Adipocyte (in vitro differentiated cells): ENCODE measurements around the gene MYO18A.
A peak's percentile ranks its signal among the peaks of the same experiment; 100 is the strongest.

Source experiments
- DNase-seq: peaks from one replicate; pipeline ENCODE4 v3.0.0-alpha.2; 2015; ENCODE audit warnings: low read depth
- H3K27me3 ChIP-seq: replicated peaks from 2 replicates; pipeline ENCODE4 v1.7.0; 2013; ENCODE audit warnings: mild to moderate bottlenecking, low read length, moderate library complexity; ENCODE audit not compliant: control insufficient read depth, insufficient read depth
- H3K36me3 ChIP-seq: 2 replicates; pipeline ENCODE4 v1.7.0; 2013; ENCODE audit warnings: low read length, mild to moderate bottlenecking, moderate library complexity; ENCODE audit not compliant: control insufficient read depth, insufficient read depth, severe bottlenecking
- H3K4me1 ChIP-seq: 2 replicates; pipeline ENCODE4 v1.7.0; 2013; ENCODE audit warnings: mild to moderate bottlenecking, low read length, moderate library complexity; ENCODE audit not compliant: control insufficient read depth, insufficient read depth
- H3K4me3 ChIP-seq: 2 replicates; pipeline ENCODE4 v1.7.0; 2013; ENCODE audit warnings: mild to moderate bottlenecking, low read length, moderate library complexity
- H3K9ac ChIP-seq: 2 replicates; pipeline ENCODE4 v1.7.0; 2013; ENCODE audit warnings: mild to moderate bottlenecking, low read length, moderate library complexity
- H3K9me3 ChIP-seq: 2 replicates; pipeline ENCODE4 v1.7.0; 2013; ENCODE audit warnings: mild to moderate bottlenecking, low read length, moderate library complexity; ENCODE audit not compliant: control insufficient read depth

The MYO18A gene

DNA sequence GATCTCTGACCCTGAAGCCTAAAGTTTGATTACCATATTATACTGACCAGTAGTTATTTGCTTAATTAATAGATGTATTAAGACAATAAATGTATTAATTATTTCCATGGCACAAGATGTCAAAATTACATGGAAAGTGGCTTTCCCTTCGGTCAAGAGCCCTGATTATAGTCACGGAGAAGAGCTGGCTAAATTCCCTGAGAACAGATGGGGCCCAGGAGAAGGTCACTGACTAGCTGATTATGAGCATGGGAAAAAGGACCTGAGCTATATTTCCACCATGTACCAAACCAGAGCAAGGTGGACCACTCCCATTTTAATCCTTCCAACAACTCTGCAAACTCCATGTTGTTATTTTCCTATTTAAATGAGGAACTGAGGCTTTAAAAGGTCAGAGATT is 12.9 kb upstream of the MYO18A start:
- no peaks in the 10 kb centered on the region for H3K36me3 ChIP-seq
- no peaks in the 10 kb centered on the region for H3K9me3 ChIP-seq
- H3K4me3 ChIP-seq: no peak overlapping the region
- peaks cover 4% of the 10 kb centered on the region for H3K27me3 ChIP-seq
- no peaks in the 10 kb centered on the region for H3K4me1 ChIP-seq
- H3K9ac ChIP-seq: no peak overlapping the region
- DNase-seq: no peak

DNA sequence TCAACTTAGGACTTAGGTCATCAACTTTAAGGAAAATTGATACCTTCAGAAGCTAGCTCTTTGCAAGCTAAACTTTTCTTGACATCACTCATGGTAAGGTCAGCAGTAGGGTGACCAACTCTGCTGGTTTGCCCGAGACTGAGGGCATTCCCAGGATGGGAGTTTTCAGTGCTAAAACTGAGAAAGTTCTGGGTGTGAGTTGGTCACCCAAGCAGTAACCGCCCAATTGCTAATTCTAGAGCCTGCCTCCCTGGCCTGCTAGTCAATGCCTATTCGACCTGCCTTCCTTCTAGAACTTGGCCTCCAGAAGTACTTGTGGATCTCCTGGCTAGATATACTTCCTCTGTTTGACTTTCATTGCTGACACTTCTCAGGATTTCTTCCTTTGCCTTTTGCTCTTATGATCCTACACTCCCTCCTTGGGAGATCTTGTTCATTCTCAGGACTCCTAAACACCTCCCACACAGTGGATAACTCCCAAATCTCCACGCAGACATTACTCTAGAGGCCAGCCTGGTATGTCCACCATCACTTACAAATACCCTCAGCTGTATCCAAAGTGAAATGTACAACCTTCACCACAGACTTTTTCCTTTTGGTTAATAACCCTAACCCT is 10.5 kb upstream of the MYO18A start:
- no peaks in the 10 kb centered on the region for H3K27me3 ChIP-seq
- DNase-seq: no peak
- no peaks in the 10 kb centered on the region for H3K4me1 ChIP-seq
- no peaks in the 10 kb centered on the region for H3K36me3 ChIP-seq
- H3K9ac ChIP-seq: no peak overlapping the region
- no peaks in the 10 kb centered on the region for H3K9me3 ChIP-seq
- no peak overlapping the region for H3K4me3 ChIP-seq

DNA sequence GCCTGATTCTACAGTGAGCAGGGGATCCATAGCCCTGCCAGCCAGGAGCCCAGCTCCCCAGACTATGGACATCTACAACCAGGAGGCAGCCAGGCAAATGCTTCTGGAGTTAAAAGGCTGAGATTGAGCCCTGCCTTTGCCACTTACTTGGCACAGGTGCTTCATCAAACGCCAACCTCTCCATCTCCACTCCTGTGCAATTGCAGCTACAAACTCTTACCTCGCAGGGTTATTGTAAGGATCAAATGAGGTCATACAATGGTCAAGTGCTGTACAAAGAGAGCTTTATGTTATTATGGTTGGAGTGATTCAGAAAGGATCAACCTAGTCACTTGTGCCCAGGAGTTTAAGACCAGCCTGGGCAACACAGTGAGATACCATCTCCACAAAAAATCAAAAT is 9.8 kb upstream of the MYO18A start:
- H3K36me3 ChIP-seq: no peaks in the 10 kb centered on the region
- H3K4me3 ChIP-seq: no peak overlapping the region
- H3K4me1 ChIP-seq: no peaks in the 10 kb centered on the region
- H3K9ac ChIP-seq: no peak overlapping the region
- no peaks in the 10 kb centered on the region for H3K27me3 ChIP-seq
- DNase-seq: no peak
- H3K9me3 ChIP-seq: no peaks in the 10 kb centered on the region

DNA sequence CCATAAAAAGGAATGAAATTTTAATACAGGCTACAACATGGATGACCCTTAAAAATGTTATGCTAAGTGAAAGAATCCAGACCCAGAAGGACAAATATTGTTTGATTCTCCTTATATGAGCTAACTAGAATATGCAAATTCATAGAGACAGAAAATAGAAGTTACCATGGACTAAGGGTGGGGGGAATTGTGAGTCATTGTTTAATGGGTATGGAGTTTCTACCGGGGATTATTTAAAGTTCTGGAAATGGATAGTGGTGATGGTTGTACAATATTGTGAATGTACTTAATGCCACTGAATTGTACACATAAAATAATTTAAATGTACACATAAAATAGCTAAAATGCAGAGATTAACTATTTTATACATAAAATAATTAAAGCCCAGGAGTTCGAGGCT is 9.2 kb upstream of the MYO18A start:
- DNase-seq: no peak
- Histone ChIP-seq H3K4me1 (no peaks in the 10 kb centered on the region), H3K9me3 (no peaks in the 10 kb centered on the region), H3K36me3 (no peaks in the 10 kb centered on the region), H3K27me3 (no peaks in the 10 kb centered on the region), H3K4me3 (no peak overlapping the region), H3K9ac (no peak overlapping the region)

DNA sequence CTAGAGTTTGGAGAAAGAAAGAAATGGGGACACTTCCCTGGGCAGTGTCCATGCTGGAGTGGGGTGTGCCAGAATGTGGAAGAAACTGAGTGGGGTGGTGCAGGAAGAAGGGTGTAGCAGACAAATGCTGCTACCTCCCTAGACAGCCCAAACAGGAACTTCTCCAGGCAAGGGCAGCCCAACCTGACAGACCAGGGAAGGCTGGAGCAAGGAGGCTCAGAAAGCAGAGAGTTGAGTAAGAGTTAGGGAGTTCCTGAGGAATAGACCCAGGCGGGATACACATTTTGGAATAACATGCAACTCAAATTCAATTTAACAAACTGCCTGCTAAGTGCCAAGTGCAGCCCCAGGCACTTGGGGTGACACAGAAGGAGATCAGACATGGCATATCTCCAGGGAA is 1.0 kb upstream of the MYO18A start:
- Histone ChIP-seq H3K27me3 (no peaks in the 10 kb centered on the region), H3K4me1 (peaks cover 21% of the 10 kb centered on the region), H3K36me3 (no peaks in the 10 kb centered on the region), H3K9ac (no peak overlapping the region), H3K9me3 (no peaks in the 10 kb centered on the region), H3K4me3 (no peak overlapping the region)
- DNase-seq: no peak

DNA sequence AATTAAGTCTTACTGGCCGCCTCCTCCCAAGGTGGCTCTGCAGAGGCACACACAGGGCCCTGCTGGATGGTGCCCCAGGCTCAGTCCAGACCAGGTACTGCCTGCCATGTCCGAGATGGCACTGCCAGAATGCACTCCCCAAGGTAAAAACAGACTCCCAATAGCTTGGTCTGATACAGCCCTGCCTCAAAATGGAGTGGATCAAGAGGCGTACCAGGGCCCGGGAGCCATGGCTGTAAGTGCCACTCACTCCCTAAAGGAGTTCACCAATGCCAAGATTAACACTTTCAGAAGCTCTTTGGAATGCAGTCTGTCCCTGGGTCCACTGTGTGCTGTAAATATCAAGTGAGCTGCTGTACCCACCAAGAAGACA is 576 bp upstream of the MYO18A start:
- Histone ChIP-seq H3K27me3 (no peaks in the 10 kb centered on the region), H3K36me3 (no peaks in the 10 kb centered on the region), H3K4me3 (peak overlapping the region; percentile 80), H3K4me1 (peaks cover 25% of the 10 kb centered on the region), H3K9me3 (no peaks in the 10 kb centered on the region), H3K9ac (peak overlapping the region; percentile 83)
- DNase-seq: no peak

DNA sequence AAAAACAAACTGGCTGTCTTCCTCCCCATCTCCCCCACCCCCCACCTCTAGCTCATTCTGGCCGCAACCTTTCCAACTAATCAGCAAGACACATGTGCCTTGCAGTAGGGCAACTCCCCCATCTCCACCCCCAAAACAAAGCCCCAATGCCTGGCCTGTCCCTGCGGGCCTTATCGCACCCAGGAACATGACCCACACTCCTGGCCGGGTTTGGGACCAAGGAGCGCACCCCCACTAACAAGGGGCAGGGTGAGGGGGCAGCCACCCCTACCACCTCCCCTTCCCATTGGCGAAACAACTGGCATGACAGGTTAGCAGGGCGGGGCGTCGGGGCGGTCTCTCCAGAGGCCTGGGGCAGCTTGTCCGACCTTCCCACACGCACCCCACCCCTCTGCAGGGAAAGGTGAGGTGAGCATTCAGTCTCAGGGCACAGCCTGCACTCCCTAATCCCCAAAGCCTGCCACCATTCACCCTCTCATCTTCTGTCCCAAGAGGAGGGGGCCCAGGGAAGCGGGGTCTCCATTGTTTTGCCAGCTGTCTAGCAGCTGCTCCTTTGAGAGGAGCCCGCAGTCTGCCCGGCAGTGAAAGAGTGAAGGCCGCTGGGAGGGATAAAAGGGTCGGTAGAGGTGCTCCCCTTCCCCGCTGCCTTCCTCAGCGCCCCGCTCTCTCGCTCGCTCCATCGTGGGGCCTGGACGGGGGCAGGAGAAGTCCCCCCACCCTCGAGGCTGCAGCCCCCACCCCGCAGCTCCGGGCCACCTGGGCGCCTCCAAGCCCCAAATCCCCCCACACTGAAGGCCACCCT is 765 bp downstream of the MYO18A start:
- H3K36me3 ChIP-seq: no peaks in the 10 kb centered on the region
- no peaks in the 10 kb centered on the region for H3K27me3 ChIP-seq

DNA sequence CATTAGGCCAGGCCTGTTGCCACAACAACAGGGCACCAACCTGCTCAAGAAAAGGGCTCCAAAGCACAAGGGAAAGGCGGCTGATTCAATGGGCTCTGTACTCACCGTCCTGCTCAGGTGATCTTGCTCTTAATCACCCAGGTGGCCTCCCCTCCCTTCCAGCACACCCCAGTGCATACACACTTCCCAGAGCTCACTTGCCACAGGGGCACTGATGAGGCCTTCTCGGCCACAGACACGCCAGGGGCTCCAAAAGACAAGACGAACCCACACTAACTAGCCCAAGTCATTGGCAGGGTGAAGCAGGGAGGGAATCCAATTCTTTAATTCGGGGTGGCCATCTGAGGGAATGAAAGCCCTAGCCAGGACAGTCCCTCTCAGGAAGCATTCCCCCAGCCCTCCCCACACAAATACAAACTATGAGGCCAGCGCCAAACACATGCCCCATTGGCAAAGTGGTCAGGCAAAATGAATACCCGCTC is 1.4 kb downstream of the MYO18A start:
- no peaks in the 10 kb centered on the region for H3K9me3 ChIP-seq
- no peak overlapping the region for H3K9ac ChIP-seq
- DNase-seq: peak; percentile 17
- H3K27me3 ChIP-seq: no peaks in the 10 kb centered on the region
- no peak overlapping the region for H3K4me3 ChIP-seq
- peaks cover 25% of the 10 kb centered on the region for H3K4me1 ChIP-seq
- no peaks in the 10 kb centered on the region for H3K36me3 ChIP-seq

More for the DNA sequence above, 765 bp downstream of the MYO18A start:
- DNase-seq: peak; percentile 44
- H3K4me1 ChIP-seq: peaks cover 25% of the 10 kb centered on the region
- peak overlapping the region; percentile 72 for H3K9ac ChIP-seq
- peak overlapping the region; percentile 80 for H3K4me3 ChIP-seq
- H3K9me3 ChIP-seq: no peaks in the 10 kb centered on the region

DNA sequence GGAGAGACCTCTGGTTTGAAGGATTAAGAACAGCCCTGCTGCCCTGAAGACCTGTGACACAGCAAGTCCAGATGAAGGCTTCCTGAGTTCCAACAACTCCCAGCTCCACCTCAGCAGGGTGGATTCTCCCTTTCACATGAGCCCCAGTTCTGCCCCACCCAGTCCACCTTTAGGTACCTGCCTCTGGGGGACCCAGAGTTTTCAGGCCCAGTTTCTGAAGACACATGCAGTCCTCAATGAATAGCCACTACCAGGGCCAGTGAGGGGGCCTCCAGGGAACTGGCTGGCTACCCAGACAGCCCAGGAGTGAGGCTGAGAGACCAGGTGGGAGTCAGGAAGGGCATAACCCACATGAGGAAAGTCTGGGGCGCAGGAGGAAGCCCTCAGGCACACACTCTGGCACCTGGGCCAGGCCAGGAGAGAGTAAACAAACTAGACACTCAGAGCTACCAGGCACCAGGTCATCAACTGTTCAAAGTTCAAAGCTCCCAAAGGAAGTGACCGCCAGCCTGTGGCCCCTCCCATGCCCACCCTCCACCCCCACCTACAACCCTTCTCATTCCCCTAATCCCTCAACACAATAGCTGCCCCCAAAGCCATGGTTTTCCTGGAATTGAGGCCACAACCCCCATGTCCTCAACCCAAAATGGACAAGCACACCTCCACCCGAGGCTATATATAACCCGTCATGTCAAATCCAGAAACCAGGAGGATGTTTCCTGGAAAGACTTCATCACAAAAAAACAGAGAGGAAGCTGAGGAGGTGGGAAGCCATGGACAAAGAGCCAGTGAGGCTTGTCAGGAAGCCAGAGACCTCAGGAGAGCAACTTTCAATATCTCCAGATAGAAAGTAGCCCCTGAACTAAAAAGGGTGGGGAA is 2.1 kb downstream of the MYO18A start:
- peaks cover 25% of the 10 kb centered on the region for H3K4me1 ChIP-seq
- H3K36me3 ChIP-seq: no peaks in the 10 kb centered on the region
- H3K4me3 ChIP-seq: no peak overlapping the region
- DNase-seq: peak; percentile 13
- H3K27me3 ChIP-seq: no peaks in the 10 kb centered on the region
- no peaks in the 10 kb centered on the region for H3K9me3 ChIP-seq
- no peak overlapping the region for H3K9ac ChIP-seq

DNA sequence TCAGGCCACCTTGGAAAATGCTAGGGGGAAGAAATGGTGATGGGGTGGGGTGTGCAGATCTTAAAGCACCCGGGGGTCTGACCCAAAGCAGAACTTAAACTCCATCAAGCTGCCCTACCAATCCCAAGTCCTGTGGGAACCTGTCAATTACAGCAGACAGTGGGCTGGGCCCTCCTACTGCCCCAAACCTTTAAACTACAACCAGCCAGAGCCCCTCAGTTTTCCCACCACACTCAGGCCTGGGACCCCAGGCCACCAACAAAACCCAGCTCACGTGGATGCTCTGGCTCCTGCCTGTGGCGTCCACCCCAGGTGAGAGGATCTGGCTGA is 2.7 kb downstream of the MYO18A start:
- no peaks in the 10 kb centered on the region for H3K36me3 ChIP-seq
- H3K4me1 ChIP-seq: peaks cover 25% of the 10 kb centered on the region
- no peak overlapping the region for H3K4me3 ChIP-seq
- no peak overlapping the region for H3K9ac ChIP-seq
- no peaks in the 10 kb centered on the region for H3K9me3 ChIP-seq
- no peaks in the 10 kb centered on the region for H3K27me3 ChIP-seq
- DNase-seq: no peak
